GM18499 (cell line): Measurements from ENCODE around the gene PPP2R2B.

ENCODE experiments used
- ATAC-seq: cut with Tn5 transposase; IDR thresholded peaks from one replicate; pipeline ENCODE4 v1.9.1; 2021; ENCODE audit warnings: moderate number of reproducible peaks; ENCODE audit not compliant: insufficient read depth, unreplicated experiment

PPP2R2B gene

DNA sequence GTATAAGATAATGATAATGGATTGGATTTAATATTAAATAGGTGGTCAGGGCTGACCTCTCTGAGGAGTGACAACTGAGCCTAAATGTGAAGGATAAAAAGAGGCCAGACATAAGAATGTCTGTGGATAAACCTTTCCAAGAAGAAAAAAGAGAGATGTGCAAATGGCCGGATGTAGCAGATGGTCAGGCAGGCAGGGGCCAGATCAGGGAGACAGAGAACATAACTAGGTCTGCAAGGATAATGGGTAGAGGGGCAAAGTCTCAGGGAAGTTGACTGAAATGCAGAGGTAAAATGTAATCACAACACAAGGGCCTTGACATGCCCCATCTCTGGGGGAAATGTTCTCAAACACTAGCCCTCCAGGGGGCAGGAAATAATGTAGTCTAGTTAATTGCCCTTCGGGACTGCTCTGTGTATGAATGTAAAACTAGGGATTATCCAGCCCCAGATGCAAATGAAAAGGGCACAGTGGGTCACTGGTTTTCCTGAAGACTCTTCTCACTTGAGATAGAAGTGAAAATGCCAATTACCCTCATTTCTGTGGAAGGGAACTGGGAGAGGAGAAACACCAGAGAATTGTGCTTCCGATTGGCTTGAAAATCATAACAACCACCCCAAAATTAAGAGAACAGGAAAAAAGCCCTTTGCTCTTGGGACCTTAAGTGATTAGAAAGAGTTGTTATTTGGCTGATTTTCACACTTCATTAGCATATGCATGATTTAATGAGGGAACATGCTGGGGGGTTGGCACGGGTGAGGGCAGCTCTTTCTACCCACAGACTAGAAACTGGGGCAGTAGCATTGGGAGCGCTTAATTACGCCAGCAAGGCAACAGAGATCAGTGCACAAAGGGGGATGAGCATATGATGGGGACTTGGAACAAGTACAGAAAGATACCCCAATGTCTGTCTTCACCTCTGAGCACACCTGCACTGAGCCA lies 88.6 kb downstream of the PPP2R2B start:
- ATAC-seq = no peak

DNA sequence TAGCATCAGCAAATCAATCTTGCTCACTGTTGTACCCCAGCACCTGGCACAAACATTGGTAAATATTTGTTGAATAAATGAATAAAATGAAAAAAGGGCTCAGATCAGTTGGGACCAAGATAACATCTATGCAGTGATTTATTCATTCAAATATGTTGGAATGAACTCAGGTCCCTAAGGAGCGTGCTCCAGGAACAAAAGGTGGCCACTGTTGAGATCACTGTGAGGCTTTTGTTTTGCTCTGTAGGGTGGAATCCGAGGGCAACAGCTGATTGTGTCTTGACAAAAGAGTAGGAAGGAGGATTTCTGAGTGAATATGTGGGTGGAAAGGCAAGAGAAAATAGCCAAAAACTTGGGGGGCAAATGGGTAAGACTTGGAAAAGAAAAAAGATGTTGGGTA lies 89.7 kb downstream of the PPP2R2B start:
- no peak for ATAC-seq

DNA sequence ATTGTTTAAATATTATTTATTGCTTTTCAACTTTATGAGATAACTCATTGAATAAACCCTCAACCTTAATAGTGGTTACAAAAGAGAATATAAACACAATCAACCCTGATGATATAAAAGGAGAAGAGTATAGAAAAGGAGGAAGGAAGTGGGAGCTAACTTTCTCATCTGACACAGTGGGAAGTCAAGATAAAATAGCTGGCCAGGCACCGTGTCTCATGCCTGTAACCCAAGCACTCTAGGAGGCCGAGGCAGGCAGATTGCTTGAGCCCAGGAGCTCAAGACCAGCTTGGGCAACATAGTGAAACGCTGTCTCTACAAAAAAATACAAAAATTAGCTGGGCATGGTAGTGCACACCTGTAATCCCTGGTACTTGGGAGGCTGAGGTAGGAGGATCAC lies 93.5 kb downstream of the PPP2R2B start:
- ATAC-seq = no peak

DNA sequence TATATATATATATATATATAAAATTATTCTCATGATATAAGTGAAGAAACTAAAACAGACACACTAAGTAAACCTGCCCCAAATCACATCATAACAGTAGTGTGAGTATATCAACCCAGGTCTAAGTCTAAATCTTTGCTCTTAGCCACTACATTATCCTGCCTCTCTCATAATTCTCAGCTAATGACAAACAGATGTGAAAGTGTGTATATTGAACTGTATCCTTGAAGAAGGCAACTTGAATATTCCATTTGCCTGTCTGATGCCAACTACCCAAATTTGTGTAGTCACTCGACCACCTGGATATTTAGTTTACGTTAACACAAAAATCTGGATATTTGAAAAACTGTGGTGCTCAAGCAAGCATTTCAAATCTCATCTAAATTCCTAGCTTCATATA lies 97.4 kb downstream of the PPP2R2B start:
- ATAC-seq = no peak

DNA sequence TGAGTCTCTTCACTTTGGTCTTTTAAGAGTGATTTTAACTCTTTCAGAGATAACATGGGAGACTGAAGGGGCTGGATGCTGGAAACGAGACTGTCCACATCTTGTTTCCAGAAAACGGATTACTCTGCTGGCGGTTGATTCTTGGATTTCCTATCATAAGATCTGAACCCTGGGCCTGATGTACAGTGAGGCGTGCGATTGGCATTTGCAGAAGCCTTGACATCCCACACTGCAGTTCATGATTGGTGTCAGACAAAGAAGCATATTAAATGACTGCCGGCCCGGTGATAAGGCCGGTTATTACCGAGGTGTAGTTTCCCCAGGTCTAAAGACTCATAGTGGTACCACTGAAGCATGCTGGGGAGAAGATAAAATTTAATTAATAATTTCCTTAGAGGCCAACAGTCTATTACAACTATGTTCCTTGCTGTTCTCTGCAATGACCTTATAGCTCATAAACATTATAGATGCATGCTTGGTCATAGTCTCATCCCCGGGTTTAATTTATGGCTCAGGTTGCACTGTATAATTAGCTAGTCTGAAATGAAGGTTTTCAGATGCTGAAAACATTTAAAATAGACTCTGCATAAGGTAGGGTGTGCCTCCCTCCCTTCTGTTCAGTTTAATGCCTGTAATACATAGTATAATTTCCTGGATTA lies 99.2 kb downstream of the PPP2R2B start:
- no peak for ATAC-seq

DNA sequence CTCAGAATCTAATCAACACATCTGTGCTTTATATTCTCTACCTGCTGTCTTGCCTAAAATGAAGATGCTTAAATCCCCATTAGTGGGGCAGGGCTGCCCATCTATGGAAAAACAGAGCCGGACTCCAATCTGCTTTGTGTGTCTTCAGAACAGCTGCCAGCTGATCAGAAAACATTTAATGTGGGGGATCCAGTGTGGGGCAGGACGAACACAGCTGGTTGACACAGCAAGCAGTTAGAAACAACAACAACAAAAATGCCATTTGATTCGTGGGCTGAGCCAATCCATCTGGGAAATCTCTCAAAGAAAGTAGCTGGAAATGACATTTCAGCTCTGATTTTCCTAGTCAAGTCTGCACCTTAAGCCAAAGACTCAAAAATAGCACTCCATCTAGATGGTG lies 99.8 kb downstream of the PPP2R2B start:
- no peak for ATAC-seq

DNA sequence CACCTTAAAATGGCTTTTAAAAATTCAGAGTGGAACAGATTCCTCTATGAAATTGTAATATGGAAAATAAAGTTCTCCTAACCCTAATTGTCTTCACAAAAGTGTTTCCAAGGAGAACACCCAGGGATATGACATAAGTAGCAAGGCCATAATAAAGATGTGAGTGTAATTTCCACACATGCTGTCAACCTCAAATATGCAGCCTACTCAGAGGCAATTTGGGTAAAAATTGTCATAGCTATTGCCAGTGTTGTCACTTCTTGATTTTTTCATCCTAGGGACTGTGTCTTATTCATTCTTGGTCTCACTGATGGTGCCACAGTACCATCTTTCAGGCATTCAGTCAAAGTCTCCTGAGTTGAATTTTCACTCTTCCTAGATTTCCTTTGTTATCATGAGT lies 100.3 kb downstream of the PPP2R2B start:
- ATAC-seq = no peak

DNA sequence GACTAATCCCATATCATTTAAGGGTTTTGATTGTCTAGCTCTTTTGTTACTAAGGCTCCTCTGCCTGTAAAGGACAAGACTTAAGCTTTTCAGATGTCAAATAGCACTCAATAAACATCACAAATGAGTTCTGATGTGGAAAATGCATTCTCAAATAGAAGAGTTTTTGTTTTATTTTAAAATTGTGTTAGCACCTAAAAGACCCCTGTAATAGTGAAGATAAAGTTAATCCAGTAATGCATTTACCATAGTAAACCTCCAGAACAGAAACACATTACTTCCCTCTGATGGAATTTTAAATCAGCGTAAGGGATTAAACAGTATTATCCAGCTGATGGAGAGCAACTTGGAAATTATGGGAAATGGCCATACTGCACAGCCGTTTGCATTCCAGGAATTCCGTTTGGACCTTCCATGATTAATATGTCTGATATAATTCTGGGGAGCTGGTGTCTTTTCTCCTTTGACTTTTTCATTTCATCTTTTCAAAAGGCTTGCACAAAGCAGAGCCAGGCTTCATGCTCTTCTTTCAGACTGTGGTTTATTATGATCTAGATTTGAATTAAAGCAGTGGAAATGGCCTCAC lies 105.6 kb downstream of the PPP2R2B start:
- ATAC-seq = no peak

DNA sequence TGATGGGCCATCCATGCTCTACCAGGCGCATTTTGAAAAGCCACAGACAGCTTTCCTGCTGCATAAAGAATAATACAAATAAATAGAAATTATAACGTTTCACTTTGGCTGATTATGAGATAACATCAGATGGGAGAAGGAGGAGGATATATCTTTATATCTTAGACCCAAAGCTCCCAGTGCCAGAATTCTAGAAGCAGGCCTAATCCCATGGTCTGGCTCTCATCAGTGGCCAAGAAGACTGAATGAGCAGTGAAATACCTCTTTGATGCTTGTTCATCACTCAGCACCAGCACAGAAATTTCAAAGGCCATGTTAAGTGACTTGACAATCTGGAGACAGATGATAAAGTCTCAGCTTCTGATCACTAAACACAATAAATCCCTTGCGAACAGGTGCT lies 107.6 kb downstream of the PPP2R2B start:
- no peak for ATAC-seq

DNA sequence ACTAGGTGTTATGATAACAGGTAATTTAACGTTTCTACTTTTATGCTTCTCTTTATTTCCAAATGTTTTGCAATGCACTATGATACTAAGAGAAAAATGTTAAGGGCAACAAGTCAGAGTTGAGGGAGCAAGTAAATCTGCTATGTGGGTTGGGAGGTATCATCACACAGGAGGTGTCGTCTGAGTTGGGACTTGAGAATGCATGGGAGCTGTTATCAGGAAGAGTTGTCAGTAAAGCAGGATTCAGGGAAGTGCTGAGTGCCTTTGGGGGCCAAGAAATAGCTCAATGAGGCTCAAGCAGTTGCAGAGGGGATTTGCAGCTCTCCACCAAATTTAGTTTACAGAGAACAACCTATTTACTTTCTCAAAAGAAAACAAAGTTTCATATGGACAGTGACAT lies 108.0 kb downstream of the PPP2R2B start:
- no peak for ATAC-seq

DNA sequence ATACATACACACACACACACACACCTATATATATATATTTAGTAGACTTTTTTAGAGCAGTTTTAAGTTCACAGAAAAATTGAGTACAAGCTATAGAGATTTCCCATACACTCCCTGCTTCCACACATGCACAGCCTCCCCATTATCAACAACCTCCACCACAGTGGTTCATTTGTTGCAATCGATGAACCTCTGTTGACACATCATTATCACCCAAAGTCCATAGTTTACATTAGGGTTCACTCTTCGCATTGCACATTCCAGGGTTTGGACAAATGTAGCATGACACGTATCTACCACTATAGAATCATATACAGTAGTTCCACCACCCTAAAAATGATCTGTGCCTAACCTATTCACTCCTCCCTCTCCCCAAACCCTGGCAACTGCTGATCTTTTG lies 111.0 kb downstream of the PPP2R2B start:
- no peak for ATAC-seq

DNA sequence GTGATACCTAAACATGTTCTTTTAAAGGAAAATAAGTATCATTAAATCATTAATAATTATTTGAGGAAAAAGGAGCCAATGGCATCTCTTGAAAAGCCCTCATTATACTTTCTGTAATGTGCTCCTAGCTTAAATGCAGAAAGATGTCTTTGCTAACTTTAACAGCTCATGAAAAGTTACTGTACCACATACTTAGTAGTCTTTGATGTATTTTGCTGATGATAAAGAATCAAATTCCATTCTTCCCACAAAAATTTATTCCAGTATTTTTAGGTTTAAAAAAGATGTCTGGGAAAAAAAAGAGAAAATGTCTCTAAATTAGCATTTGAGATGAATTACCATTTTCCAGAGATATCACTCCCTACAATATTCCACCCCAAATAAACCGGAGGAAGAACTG lies 112.5 kb downstream of the PPP2R2B start:
- no peak for ATAC-seq

DNA sequence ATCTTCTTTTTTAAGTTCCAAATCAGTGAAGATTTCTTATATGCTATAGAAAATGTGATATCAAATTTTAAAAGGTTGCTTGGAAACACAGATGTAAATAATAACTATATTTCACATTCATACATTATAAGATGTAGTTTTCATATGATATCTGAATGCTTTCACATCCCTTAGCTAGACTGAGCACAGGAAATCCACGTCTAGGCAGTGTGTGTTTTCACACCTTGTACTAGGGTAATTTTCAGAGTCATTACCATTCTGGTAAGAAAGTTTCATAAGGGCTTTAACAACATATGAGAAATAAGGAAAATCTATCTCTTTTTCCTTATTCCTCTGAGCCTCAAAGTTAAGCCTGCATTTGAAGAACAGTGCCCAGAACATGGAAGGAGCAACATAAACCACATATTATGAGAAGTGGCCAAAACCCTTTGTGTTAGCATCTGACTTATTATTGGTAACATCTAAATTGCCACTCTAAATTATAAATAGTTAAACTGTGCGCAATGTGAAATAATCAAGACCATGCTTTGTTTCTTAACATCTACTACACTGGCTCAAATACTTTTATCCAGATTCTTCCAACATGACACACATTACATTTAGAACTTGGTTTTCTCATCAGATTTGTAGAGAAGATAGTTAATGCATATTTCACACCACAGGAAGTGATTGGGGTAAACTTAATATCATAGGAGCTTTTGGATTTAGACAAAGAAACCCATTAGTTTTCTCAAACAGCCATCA lies 113.3 kb downstream of the PPP2R2B start:
- no peak for ATAC-seq

DNA sequence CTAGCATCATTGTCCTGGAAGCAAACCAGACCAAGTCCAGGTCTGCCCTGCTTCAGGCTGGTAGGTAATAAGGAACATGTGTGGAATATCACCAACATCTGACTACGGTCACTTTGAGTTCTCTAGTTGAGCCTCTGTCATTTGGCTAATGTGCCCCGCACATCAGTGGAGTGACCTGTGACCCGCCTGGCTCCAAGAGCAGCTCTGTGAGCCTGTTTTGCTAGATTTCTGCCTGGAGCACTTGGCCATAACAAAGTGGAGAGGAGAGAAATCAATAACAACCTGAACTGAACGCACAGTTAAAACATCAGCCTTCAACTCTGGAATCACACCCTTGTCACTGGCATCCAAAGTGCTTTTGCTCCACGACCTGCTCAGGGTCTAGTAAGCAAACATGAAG lies 115.7 kb downstream of the PPP2R2B start:
- no peak for ATAC-seq

DNA sequence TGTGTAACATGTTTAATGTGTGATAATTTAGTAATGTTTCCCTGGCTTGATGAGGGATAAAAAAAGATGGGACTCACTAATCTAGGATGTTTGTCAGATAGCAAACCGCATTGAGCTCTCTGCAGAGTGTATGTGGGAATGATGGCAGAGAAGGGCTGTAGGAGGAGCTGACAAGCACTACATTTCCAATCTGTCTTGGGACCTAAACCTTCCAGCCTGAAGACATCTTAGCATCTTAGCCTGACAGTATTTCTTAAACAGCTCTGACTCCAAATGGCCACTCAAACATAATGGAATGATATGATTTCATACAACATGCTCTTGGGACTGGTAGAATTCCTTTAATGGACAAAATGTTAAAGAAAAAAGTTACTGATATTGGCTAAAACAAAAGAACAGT lies 116.7 kb downstream of the PPP2R2B start:
- ATAC-seq = no peak

DNA sequence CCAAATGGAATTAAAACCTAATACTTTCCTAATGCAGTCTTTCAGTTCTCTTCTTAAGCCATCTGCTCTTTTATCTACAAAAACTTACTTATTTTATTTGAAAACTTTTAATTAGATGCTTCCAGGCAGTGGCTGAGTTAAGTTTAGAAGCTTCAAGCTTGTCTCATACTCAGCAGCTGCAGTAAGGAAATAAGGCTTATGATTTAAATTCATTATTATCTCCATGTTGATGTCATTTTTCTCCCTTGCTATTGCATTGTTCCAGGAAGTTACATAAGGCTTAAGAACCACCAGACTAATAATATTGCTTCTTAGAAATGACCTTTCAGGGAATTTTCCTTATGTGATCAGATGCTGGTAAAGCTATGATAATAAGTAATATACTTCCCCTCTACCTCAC lies 119.6 kb downstream of the PPP2R2B start:
- no peak for ATAC-seq

DNA sequence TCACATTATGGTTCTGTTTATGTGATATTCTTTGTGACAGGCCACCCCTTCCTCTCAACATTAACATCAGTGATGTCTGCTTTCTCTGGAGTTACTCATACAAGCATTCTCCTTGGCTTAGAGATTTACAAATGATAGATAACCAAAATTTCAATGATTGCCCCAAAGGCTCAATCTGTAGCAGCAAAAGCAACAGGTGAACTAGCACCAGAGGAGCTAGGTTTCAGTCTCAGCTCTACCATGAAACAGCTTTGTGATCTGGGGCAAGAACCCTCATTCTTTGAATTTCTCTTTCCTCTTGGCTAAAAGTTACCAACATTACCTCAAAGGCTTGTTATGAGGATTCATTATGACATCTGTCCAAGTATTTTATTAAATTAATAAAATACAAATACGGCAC lies 120.5 kb downstream of the PPP2R2B start:
- ATAC-seq = no peak

DNA sequence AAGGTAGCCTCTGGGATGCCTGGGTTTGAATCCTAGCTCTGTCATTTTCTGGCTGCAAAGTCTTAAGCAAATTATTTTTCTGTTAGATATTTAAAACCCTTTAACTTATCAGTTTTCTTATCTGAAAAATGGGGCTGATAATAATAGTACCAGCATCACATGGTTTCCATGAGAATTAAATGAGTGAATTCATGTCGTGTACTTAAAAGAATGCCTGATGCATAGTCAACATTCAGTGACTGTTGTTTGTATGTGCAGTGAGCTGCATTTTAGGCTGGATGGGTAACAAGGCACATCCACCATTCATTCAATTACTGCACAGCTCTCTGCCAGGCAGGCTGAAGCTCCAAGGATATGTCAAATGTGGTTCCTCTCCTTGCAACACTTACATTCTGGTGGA lies 122.0 kb downstream of the PPP2R2B start:
- no peak for ATAC-seq

DNA sequence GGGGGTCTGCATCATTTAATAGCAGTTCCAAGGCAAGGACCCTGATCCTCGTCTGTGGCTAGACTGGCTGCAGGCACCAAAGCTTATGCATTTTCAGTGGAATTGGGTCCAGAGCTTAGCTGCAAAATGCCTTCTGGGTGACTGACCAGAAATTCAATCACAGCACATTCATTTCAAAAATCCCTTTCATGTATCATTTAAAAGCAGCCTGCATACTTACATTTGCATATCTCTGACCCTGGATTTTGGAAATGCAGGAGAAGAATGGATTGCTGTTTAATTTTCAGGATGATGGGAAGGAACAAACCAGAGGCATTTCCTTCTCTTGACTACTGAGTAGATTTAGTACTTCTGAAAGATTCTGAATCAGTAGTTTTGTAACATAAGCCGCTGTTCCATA lies 122.8 kb downstream of the PPP2R2B start:
- no peak for ATAC-seq

DNA sequence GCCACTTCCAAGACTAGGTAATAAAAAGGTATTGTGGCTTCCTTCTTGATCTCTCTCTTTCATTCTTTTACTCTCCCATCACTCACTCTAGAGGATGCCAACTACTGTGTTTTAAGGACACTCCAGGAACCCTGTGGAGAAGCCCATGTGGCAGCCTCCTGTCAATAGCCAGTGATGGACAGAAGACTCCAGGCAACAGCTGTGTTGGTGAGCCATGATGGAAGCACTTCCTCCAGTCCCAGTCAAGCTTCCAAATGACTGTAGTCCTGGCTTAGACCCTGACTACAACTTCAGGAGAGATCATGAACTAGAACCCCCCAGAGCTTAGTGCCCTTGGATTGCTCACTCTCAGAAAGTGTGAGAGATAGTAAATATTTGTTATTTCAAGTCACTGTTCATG lies 123.9 kb downstream of the PPP2R2B start:
- ATAC-seq = no peak

DNA sequence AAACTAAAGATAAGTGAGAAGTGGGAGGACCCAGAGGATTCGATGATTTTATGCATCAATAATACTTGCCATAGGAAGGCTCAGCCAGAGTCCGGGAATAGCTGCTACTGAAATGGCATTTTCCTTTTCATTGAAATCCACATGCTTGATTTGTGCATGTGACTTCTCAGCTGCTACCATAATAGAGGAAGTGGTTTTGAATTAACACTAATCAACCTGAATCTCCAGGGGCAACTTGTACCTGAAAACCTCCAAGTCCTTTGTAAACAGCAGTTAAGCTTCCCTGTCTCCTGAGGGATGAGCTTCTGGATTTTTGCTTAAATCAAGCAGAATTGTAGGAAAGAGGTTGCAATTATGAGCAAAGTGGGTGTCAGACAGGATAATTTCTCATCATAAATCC lies 124.9 kb downstream of the PPP2R2B start:
- no peak for ATAC-seq
